22Rv1 (cell line): Measurements from ENCODE around the gene CACNB4.

Source experiments
- H3K27ac ChIP-seq: fragments of 450-650 bp; 2 replicates; pipeline ENCODE4 v1.5.1; 2017
- CTCF ChIP-seq: fragments of 450-650 bp; IDR thresholded peaks from 2 replicates; pipeline ENCODE4 v1.5.1; 2017; ENCODE audit warnings: mild to moderate bottlenecking
- ZFX ChIP-seq: fragments of 450-650 bp; IDR thresholded peaks from 2 replicates; pipeline ENCODE4 v1.6.1; 2017; ENCODE audit warnings: antibody characterized with exemption, borderline replicate concordance

CACNB4 gene

GRCh38 chr2:152063325-152063924 is 35.4 kb downstream of the CACNB4 start:
- H3K27ac ChIP-seq = no peak overlapping the region
- TF ChIP-seq ZFX (no peak), CTCF (no peak)

GRCh38 chr2:152062125-152063091 is 36.4 kb downstream of the CACNB4 start:
- H3K27ac ChIP-seq = no peak overlapping the region
- no peak for TF ChIP-seq CTCF
- TF ChIP-seq ZFX = no peak

GRCh38 chr2:152061383-152061782 is 37.5 kb downstream of the CACNB4 start:
- no peak overlapping the region for H3K27ac ChIP-seq
- TF ChIP-seq CTCF = no peak

GRCh38 chr2:152058655-152059054 is 40.2 kb downstream of the CACNB4 start:
- TF ChIP-seq CTCF (no peak), ZFX (no peak)
- H3K27ac ChIP-seq = no peak overlapping the region

GRCh38 chr2:152056418-152056817 is 42.4 kb downstream of the CACNB4 start:
- no peak overlapping the region for H3K27ac ChIP-seq
- TF ChIP-seq ZFX = no peak
- no peak for TF ChIP-seq CTCF

- no peak for TF ChIP-seq CTCF
- no peak for TF ChIP-seq ZFX
- no peak overlapping the region for H3K27ac ChIP-seq
These were observed 43.3 kb downstream of the CACNB4 start for GRCh38 chr2:152055366-152056108.

- H3K27ac ChIP-seq = no peak overlapping the region
- TF ChIP-seq ZFX (no peak), CTCF (no peak)
These were observed 44.3 kb downstream of the CACNB4 start for GRCh38 chr2:152054593-152054992.
